ENCODE results near the gene ARVCF. TPM values are rescaled to one million over a fixed set of nuclear protein-coding genes. Genes with fewer than 3 reads are reported as not detected.

ARVCF gene
- total and polyA plus RNA-seq, 2 experiments from 2014 or later = 15.6 to 122 TPM

DNA sequence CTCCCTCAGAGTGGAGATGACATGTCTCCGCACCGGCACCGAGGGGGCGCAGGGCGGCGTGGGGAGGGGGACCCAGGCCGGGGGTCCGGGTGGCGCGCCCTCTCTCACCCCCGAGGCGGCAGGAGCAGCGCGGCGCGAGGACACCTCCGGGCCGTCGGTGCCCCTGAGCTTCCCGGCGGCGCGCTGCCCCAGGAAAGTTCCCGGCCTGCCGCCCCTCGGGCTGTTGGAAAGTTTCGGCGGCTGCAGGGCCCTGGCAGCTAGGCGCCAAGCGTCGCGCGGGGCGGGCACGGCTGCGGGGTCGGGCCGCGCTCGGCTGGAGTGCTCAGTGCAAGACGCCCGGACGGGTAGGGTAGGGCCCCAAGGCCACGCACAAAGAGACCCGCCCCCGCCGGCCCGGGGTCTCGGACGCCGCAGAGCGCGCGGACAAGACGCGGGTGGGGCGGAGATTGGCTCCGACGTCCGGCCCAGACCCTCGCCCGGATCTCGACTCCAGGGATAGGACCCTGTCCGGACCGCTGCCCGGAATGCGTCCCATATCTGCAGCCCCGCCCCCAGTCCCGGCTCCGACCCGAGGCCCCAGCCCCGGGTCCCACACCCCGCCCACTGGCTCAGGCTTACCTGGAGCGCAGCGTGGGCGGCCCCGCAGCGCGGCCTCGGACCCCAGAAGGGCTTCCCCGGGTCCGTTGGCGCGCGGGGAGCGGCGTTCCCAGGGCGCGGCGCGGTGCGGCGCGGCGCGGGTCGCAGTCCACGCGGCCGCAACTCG lies 471 bp downstream of the ARVCF start (continued):
- no peak for TF ChIP-seq CREB1 (CRISPR knock-in tag; IDR thresholded peaks at IDR 0.05; ENCODE audit: low read depth)
- TF ChIP-seq POLR2AphosphoS5 (IDR thresholded peaks at IDR 0.05; ENCODE audit: low read depth) = no peak
- no peak for TF ChIP-seq ZNF114 (CRISPR knock-in tag; IDR thresholded peaks at IDR 0.05)
- no peak for TF ChIP-seq EZH2phosphoT487 (IDR thresholded peaks at IDR 0.05; ENCODE audit: unreplicated experiment)
- no peak for TF ChIP-seq ZNF331 (CRISPR knock-in tag; IDR thresholded peaks at IDR 0.05; ENCODE audit: low read depth)
- TF ChIP-seq EZH2 (IDR thresholded peaks at IDR 0.05; ENCODE audit: low read depth, unreplicated experiment) = no peak
- no peak for TF ChIP-seq NANOG (IDR thresholded peaks at IDR 0.05; ENCODE audit: borderline replicate concordance)
- TF ChIP-seq, protein P1, sequence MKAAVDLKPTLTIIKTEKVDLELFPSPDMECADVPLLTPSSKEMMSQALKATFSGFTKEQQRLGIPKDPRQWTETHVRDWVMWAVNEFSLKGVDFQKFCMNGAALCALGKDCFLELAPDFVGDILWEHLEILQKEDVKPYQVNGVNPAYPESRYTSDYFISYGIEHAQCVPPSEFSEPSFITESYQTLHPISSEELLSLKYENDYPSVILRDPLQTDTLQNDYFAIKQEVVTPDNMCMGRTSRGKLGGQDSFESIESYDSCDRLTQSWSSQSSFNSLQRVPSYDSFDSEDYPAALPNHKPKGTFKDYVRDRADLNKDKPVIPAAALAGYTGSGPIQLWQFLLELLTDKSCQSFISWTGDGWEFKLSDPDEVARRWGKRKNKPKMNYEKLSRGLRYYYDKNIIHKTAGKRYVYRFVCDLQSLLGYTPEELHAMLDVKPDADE (IDR thresholded peaks at IDR 0.05) = no peak
- TF ChIP-seq STAT1 (IDR thresholded peaks at IDR 0.05; ENCODE audit: unreplicated experiment) = no peak

DNA sequence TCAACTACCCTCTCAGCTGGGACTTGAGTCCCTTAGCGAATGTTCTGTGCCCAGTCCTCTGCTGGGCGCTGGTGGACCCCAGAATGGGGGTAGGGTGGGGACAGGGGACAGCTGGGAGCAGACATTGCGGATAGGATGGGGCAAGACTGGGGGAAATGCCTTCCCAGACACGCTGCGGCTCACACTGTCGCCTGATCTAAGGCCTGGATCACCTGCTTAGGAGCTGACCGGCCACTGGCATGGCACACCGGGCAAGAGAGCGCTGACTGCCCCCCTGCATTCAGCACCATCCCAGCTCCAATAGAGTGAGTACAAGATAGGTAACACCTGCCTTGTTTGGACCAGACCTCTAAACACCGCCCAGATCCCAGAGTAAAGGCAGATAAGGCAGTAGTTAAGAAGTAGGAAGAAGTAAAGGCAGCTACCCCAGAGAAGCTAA lies 1.4 kb downstream of the ARVCF start:
- peak overlapping the region; percentile 63 for H3K4me3 Mint-ChIP-seq
- H3K9me2 ChIP-seq (ENCODE audit: insufficient read depth) = no peaks in the 10 kb centered on the region
- no peak overlapping the region for H3K27ac ChIP-seq (ENCODE audit: low read depth)
- H3F3A ChIP-seq (replicated peaks; ENCODE audit: low read depth) = no peaks in the 10 kb centered on the region
- no peak overlapping the region for H2AFZ ChIP-seq
- no peak overlapping the region for H3K27ac Mint-ChIP-seq
- H4K20me1 ChIP-seq (replicated peaks; ENCODE audit: insufficient read depth) = no peaks in the 10 kb centered on the region
- no peaks in the 10 kb centered on the region for H3K9me3 Mint-ChIP-seq
- no peaks in the 10 kb centered on the region; the same call in 2 of the 3 replicates for H3K36me3 Mint-ChIP-seq (ENCODE audit: low read depth)
- ATAC-seq = no peak
- no peak for TF ChIP-seq CREB1 (CRISPR knock-in tag; IDR thresholded peaks at IDR 0.05; ENCODE audit: low read depth)
- no peaks in the 10 kb centered on the region for H3K79me2 ChIP-seq (replicated peaks; ENCODE audit: insufficient read depth)
- peak overlapping the region; percentile 83; the same call in 1 of the 2 replicates for H3K4me2 ChIP-seq
- H3K4me1 Mint-ChIP-seq = peaks cover 2% of the 10 kb centered on the region; the same call in 2 of the 3 replicates
- H3K4me1 ChIP-seq (ENCODE audit: insufficient read depth) = peaks cover 10% of the 10 kb centered on the region; the same call in 1 of the 2 replicates
- H3K27me3 Mint-ChIP-seq (ENCODE audit: insufficient read depth, low read depth, poor library complexity) = peaks cover 41% of the 10 kb centered on the region
- H3K4me3 ChIP-seq = peak overlapping the region; percentile 87
- no peaks in the 10 kb centered on the region for H3K36me3 ChIP-seq (ENCODE audit: insufficient read depth)
- DNase-seq (ENCODE audit: low spot score) = no peak
- H3K27me3 ChIP-seq (ENCODE audit: insufficient read depth) = peaks cover 43% of the 10 kb centered on the region

DNA sequence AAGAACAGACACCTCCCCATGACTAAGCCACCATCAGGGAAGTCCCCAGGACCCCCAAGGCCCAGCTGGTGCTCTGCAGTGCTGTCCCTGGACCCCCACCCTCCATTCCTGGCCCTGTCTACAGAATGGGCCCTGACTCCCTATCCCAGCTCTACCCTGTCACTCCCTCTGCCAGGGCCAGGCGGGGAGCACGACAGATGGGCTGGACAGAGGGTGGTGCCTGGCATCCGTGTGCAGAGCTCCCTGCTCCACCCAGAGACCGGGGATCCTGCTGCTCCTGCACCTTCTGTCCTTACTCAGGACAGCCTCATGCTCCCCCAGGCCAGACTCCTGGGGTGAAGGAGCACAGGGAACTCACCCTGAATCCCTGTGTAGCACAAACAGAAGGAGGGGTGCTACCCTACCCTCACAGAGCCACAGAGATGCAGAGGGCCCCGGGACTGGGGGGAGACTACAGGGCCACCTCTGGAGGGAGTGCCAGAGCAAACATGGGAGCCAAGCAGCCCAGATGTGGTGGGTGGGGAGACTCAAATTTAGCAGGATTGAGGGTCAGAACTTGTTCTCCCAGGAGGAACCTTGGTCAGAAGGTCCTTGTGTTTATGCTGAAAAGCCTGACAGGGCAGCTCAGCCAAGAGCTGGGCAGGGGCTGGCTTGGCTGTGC lies 2.0 kb downstream of the ARVCF start:
- no peaks in the 10 kb centered on the region; the same call in 2 of the 3 replicates for H3K36me3 Mint-ChIP-seq (ENCODE audit: low read depth)
- Histone ChIP-seq H3K27me3 (ENCODE audit: insufficient read depth) (peaks cover 38% of the 10 kb centered on the region), H3K4me1 (ENCODE audit: insufficient read depth) (peaks cover 10% of the 10 kb centered on the region; the same call in 1 of the 2 replicates), H3K79me2 (replicated peaks; ENCODE audit: insufficient read depth) (no peaks in the 10 kb centered on the region), H3K9me2 (ENCODE audit: insufficient read depth) (no peaks in the 10 kb centered on the region), H3K4me2 (no peak overlapping the region), H3K4me3 (no peak overlapping the region), H3K27ac (ENCODE audit: low read depth) (no peak overlapping the region), H4K20me1 (replicated peaks; ENCODE audit: insufficient read depth) (no peaks in the 10 kb centered on the region), H3F3A (replicated peaks; ENCODE audit: low read depth) (no peaks in the 10 kb centered on the region), H3K36me3 (ENCODE audit: insufficient read depth) (no peaks in the 10 kb centered on the region), H2AFZ (no peak overlapping the region)
- H3K4me1 Mint-ChIP-seq = peaks cover 2% of the 10 kb centered on the region; the same call in 2 of the 3 replicates
- peaks cover 36% of the 10 kb centered on the region for H3K27me3 Mint-ChIP-seq (ENCODE audit: insufficient read depth, low read depth, poor library complexity)
- ATAC-seq (no peak), DNase-seq (ENCODE audit: low spot score) (no peak)
- H3K9me3 Mint-ChIP-seq = no peaks in the 10 kb centered on the region
- no peak overlapping the region for H3K27ac Mint-ChIP-seq
- H3K4me3 Mint-ChIP-seq = peak overlapping the region; percentile 63; the same call in 1 of the 3 replicates
- TF ChIP-seq, protein P1 (IDR thresholded peaks at IDR 0.05) = no peak
- TF ChIP-seq EZH2 (IDR thresholded peaks at IDR 0.05; ENCODE audit: low read depth, unreplicated experiment) (no peak), ZNF331 (CRISPR knock-in tag; IDR thresholded peaks at IDR 0.05; ENCODE audit: low read depth) (no peak)
- TF ChIP-seq, protein P2, sequence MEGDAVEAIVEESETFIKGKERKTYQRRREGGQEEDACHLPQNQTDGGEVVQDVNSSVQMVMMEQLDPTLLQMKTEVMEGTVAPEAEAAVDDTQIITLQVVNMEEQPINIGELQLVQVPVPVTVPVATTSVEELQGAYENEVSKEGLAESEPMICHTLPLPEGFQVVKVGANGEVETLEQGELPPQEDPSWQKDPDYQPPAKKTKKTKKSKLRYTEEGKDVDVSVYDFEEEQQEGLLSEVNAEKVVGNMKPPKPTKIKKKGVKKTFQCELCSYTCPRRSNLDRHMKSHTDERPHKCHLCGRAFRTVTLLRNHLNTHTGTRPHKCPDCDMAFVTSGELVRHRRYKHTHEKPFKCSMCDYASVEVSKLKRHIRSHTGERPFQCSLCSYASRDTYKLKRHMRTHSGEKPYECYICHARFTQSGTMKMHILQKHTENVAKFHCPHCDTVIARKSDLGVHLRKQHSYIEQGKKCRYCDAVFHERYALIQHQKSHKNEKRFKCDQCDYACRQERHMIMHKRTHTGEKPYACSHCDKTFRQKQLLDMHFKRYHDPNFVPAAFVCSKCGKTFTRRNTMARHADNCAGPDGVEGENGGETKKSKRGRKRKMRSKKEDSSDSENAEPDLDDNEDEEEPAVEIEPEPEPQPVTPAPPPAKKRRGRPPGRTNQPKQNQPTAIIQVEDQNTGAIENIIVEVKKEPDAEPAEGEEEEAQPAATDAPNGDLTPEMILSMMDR (conservative IDR thresholded peaks at IDR 0.05; ENCODE audit: low read depth in 2 of 2) = no peak; a peak in 1 of 4 replicates
- TF ChIP-seq, protein P3, sequence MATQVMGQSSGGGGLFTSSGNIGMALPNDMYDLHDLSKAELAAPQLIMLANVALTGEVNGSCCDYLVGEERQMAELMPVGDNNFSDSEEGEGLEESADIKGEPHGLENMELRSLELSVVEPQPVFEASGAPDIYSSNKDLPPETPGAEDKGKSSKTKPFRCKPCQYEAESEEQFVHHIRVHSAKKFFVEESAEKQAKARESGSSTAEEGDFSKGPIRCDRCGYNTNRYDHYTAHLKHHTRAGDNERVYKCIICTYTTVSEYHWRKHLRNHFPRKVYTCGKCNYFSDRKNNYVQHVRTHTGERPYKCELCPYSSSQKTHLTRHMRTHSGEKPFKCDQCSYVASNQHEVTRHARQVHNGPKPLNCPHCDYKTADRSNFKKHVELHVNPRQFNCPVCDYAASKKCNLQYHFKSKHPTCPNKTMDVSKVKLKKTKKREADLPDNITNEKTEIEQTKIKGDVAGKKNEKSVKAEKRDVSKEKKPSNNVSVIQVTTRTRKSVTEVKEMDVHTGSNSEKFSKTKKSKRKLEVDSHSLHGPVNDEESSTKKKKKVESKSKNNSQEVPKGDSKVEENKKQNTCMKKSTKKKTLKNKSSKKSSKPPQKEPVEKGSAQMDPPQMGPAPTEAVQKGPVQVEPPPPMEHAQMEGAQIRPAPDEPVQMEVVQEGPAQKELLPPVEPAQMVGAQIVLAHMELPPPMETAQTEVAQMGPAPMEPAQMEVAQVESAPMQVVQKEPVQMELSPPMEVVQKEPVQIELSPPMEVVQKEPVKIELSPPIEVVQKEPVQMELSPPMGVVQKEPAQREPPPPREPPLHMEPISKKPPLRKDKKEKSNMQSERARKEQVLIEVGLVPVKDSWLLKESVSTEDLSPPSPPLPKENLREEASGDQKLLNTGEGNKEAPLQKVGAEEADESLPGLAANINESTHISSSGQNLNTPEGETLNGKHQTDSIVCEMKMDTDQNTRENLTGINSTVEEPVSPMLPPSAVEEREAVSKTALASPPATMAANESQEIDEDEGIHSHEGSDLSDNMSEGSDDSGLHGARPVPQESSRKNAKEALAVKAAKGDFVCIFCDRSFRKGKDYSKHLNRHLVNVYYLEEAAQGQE (IDR thresholded peaks at IDR 0.05; ENCODE audit: unreplicated experiment) = no peak
